ENCODE results near the gene GHDC.
"Not testable (repeated sequence)": the region's sequence is repeated elsewhere in the genome, so short reads cannot be mapped to it uniquely, and the experiment has no call there.

GHDC gene

DNA sequence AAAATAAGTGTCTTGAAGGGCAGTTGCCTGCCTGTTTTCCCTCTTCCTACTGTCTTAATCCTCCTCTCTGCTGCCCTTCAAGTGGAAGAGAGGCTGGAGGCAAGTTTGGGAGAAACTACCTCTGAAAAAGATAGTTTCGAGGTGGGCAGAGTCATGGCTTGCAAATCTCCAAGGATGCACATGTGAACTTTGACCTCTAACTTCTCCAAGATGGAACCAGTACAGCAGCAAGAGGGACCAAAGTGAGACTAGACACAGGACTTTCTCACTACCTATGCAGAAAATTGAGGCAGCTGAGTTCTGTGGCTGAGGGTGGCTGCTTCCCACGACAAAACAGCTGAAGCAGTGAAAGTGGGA is 12.5 kb downstream of the GHDC start:
- DNase-seq = no peak

DNA sequence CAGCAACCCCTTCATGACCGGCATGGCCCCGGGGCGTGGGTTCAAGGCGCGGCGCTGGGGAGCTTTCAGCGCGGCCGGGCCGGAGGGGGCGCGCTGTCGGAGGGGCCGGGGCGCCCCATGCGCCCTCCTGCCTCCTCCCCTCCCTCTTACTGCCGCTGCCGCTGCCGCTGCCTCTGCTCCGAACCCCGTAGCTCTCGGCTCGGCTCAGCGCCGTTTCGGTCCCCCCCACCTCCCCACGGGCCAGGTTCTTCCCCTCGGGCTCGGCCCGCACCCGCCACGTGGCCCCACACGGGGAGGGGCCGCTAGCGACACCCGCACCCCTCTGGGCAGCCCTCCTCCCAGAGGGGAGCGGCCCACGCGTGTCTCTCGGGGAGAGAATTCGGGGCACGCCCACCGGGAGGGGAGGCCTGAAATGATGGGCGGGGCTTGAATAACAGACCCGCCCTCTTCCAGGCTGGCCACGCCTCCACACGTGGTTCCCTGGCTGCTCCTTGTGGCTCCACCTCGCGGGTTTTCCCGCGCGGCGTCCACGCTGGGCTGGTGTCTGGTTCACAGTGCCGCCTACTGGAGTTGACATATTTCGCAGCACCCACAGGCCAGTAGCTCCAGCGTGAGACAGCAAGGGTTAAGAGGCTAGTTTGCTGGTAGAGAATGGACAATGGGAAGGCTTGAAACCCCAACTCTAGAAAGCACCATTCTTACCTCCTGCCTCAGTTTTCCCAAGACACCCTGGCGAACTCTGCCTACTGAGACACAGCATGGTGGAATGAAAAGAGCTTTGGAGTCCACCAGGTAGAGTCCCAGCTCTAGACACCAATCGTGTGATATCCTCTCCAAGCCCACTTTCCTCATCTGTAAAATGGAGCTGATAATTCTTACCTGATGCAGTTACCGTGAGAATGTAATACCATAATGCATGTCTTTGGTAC is 13.1 kb downstream of the GHDC start, which contains the start of gene KCNH4:
TSS of gene KCNH4 (minus strand) at position 221 of the 929 bp plus-strand sequence. CDS start at position 24, 197 bp downstream.
- peak; percentile 95 for DNase-seq

GRCh38 chr17:42180411-42180921 is 13.8 kb downstream of the GHDC start:
- DNase-seq = no peak

DNA sequence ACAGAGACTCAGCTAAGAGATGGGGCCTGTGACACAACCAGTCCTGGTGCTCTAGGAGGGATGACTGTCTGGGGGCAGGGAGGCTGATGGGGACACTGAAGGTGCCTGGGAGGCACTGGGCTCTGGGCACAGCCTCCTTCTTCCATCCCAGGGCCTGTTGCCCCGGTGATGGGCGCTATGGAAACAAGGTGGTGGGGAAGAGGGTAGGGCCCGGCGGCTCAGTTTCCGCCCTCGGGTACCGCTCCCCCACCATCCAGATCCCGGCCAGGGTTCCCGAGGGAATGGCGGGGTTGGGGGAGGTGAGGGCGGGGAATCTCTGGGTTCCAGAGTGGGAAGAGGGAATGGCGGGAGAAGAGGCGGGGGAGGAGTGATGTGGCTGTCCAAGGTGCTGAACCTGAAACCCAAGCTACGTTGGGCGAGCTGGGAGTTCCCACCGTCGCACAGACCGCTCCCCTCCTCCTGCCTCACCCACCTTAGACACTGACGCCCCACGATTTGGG is 14.3 kb downstream of the GHDC start:
- DNase-seq = no peak

- no peak for DNase-seq
These were observed 15.0 kb downstream of the GHDC start for GRCh38 chr17:42179335-42179734.

GRCh38 chr17:42178817-42179216 is 15.5 kb downstream of the GHDC start:
- DNase-seq = no peak

DNA sequence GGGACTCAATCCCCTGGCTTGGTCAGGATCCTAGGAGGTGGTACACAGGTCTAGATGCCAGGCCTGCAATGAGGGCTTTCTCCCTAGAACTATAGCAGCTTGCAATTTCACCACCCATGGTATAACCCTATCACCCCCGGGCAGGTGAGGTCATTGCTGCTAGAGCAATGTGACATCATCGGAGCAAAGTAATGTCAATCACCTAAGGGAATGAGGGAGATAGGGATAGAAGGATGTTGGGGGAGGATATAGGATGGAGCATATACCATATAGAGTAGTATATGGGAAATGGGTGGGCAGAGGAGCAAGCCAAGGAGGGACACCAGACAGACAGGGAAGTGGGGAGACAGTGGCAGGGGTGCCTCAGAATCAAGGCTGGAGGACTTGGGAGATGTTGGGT is 16.6 kb downstream of the GHDC start:
- DNase-seq = no peak

DNA sequence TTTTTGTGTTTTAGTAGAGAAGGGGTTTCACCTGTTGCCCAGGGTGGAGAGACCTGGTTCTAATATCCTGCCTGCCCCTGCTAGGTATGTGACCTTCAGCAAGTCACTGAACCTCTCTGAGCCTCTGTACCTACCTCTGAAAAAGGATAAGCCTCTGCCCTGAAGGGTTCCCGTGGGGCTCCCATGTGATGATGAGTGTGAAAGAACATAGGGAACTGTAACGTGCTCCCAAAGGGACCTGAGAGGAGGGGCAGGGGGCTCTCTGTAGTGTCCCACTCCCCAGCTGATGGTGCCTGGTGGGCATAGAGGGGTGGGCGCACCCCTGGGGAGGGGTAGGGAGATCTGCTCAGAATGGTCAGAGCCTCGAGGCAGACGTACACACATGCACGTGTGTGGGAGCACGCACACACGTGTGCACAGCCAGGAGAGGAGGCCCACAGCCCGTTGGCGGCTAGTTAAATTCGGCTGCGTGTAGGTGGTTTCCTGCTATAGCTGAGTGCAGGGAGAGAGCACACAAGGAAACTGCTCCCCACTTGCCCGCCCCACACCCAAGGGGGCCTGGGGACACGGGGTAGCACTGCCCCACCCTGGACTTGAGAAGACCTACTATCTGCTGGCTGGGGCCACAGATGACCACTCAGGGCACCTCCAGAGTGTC is 20.0 kb downstream of the GHDC start:
- DNase-seq = no peak

DNA sequence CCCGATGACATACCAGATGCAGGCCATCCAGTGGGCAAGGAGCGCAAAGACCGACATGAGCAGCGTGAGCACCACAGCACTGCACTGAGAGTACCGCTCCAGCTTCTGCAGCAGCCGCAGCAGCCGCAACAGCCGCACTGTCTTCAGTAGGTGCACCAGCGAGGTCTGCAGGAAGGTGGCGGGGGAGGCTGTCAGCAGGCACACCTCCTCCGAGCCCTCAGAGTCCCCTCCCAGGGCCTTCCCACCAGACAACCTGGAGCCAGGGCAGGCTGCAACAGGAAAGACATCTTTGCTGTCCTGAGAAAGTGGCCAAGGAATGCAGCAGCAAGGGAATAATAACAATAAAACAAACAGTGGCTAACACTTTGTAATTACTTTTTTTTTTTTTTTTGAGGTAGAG is 22.5 kb downstream of the GHDC start:
- DNase-seq = no peak

DNA sequence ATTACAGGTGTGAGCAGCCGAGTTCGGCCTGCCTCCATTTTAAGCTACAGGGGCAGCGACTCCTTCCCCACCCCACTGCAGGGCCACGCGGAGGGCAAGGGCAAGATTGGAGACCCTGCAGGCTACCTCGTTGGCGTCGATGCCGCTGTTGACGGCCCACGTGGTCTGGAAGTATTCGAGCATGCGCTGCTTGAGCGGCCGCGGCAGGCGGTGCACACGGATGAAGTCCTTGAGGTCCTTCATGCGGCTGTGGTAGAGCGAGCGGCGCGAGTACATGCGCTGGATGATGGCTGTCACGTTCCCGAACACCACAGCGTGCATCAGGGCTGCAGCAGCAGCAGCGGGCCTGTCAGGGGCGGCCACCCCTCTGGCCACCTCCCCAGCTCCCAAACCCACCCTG is 24.9 kb downstream of the GHDC start:
- DNase-seq = no peak

GRCh38 chr17:42167807-42168206 is 26.5 kb downstream of the GHDC start:
- DNase-seq = no peak

DNA sequence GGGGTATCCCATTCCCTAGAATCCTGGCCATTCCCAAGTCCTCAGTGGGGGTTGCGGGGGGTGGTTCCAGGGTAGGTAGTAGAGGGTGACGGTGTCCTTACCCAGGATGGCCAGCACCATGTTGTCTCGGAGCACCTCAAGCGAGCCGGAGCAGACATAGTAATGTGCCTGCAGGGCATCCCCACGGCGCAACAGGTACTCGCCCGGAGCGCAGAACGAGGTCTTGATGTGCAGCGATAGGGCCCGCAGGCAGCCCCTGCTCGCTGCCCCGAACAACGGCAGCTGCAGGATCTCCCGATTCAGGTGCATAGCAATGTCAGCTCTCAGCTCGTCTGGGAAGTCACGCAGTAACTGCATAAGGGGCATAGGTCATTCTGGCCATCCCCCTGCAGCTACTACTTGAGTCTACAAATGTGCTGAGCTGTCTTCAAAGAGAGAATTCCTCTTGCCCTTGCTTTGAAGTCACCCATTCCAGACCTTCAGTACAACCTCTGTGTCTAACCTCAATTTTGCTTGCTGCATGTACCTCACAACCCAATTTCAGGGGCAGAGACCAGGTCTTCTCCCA is 28.0 kb downstream of the GHDC start:
- DNase-seq = no peak

DNA sequence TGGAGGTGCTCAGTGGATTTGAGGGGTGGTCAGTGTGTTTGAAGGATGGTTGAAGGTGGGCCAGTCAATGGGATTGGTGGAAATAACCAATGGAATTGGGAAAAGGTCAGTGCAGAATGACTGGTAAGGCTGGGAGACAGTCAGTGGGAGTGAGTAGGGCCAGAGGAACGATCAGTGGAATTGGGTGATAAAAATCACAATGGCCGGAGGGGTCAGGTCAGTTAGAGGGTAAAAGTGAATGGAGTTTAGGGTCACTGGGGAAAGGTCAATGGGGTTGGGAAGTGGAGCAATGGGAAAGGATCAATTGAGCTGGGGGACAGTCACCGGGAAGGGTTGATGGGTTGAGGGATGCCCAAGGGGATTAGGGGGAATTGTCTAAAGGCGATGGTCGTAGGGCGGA is 28.5 kb downstream of the GHDC start:
- DNase-seq = no peak

- DNase-seq = no peak
These were observed 30.4 kb downstream of the GHDC start for GRCh38 chr17:42163696-42164407.

DNA sequence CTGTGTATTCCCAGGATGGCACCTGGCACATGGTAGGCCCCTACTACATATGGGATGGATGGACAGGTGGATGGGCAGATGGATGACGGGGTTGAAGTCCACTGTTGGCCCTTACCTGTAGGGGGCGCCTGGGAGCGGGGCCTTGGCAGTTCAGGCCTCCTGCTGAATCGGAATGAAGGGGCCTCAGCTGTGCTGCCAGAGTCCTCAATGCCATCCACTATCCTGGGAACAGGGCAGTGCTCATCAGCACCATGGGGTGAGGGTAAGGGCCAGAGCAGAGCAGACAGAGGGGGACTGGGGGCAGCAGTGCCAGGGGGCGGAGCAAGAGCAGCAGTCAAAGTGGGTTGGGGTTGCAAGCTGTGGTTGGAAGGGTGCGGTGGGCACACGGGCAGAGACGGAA is 31.2 kb downstream of the GHDC start:
- no peak for DNase-seq

- DNase-seq = no peak
These were observed 33.8 kb downstream of the GHDC start for GRCh38 chr17:42160531-42160910.

- no peak for DNase-seq
These were observed 34.3 kb downstream of the GHDC start for GRCh38 chr17:42159796-42160530.

DNA sequence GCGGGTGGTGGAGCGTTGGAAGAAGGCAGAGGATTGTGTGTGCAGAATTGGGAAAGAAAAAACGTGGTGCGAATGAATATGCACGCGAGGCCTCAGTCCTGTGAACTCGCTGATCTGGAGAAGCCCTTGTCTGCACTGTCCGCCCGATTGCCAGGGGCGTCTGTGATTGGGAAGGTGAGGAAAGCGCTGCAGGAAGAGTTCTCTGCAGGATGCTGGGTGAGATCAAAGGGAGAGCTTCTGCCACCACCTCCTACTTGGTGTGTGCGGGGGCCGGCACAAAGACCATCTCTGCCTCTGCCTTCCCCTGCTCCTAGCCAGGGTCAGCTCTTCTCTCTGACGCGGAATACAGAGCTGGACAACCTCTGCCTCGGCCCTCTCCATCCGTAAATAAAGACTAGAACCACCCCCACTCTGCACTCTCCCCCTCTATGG is 38.7 kb downstream of the GHDC start:
- no peak for DNase-seq

- DNase-seq = peak; percentile 54 to 65
These were observed 40.2 kb downstream of the GHDC start for GRCh38 chr17:42153919-42154742.

GRCh38 chr17:42146911-42147607 is 47.2 kb downstream of the GHDC start:
- no peak for DNase-seq

DNA sequence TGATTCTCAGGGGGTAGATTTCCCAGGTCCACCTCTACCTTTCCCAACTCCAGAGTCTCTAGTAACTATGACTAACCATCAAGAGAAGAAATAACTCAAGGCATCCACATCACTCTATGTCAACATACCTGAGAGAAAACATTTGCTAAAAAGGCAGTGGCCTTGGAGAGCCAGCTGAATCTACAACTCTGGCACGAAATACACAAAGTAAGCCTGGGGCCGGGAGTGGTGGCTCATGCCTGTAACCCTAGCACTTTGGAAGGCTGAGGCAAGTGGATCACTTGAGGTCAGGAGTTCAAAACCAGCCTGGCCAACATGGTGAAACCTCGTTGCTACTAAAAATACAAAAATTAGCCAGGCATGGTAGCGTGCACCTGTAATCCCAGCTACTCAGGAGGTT is 51.2 kb downstream of the GHDC start:
- DNase-seq = not testable (repeated sequence)
